SK-N-SH treated with all-trans-retinoic acid at 6 μM for 48 hours (cell line): Measurements from ENCODE around the gene IRS1.
A peak's percentile ranks its signal among the peaks of the same experiment; 100 is the strongest.

Source experiments
- ATAC-seq: fragments of 200-7000 bp; cut with Tn5 transposase; 3 replicates; pipeline ENCODE4 v1.9.1; 2020; ENCODE audit warnings: mild to moderate bottlenecking, moderate library complexity
- ARNTL ChIP-seq: fragments of 450-650 bp; formaldehyde crosslinking; IDR thresholded peaks from 2 replicates; pipeline ENCODE4 v1.5.0; 2020; ENCODE audit warnings: low read depth, mild to moderate bottlenecking, moderate library complexity, borderline replicate concordance
- BACH2 ChIP-seq: fragments of 250-450 bp; sonication (Bioruptor Pico); IDR thresholded peaks from 2 replicates; pipeline ENCODE4 v1.9.0; 2021; ENCODE audit warnings: mild to moderate bottlenecking, borderline replicate concordance
- CREB5 ChIP-seq: fragments of 250-450 bp; sonication (Bioruptor Pico); IDR thresholded peaks from 2 replicates; pipeline ENCODE4 v1.5.1; 2020; ENCODE audit warnings: low read depth, mild to moderate bottlenecking, moderate library complexity
- CSDC2 ChIP-seq: fragments of 250-450 bp; sonication (Bioruptor Pico); IDR thresholded peaks from 2 replicates; pipeline ENCODE4 v1.5.0; 2020; ENCODE audit warnings: mild to moderate bottlenecking, moderate library complexity
- CSRNP3 ChIP-seq: fragments of 250-450 bp; sonication (Bioruptor Pico); IDR thresholded peaks from 2 replicates; pipeline ENCODE4 v1.5.1; 2021; ENCODE audit warnings: mild to moderate bottlenecking, moderate library complexity
- ESRRG ChIP-seq: fragments of 250-450 bp; sonication (Bioruptor Pico); IDR thresholded peaks from 2 replicates; pipeline ENCODE4 v1.6.1; 2021; ENCODE audit warnings: mild to moderate bottlenecking
- GLIS3 ChIP-seq: fragments of 250-450 bp; sonication (Bioruptor Pico); IDR thresholded peaks from 2 replicates; pipeline ENCODE4 v1.5.0; 2020; ENCODE audit warnings: mild to moderate bottlenecking, moderate library complexity
- ISL1 ChIP-seq: fragments of 250-450 bp; sonication (Bioruptor Pico); IDR thresholded peaks from 2 replicates; pipeline ENCODE4 v2.1.2; 2022; ENCODE audit warnings: mild to moderate bottlenecking, moderate library complexity
- OSR1 ChIP-seq: fragments of 250-450 bp; sonication (Bioruptor Pico); IDR thresholded peaks from 2 replicates; pipeline ENCODE4 v1.8.0; 2022; ENCODE audit warnings: moderate library complexity, mild to moderate bottlenecking, inconsistent platforms
- PATZ1 ChIP-seq: fragments of 250-450 bp; sonication (Bioruptor Pico); IDR thresholded peaks from 2 replicates; pipeline ENCODE4 v1.8.0; 2020; ENCODE audit warnings: mild to moderate bottlenecking, moderate library complexity, borderline replicate concordance
- POU6F1 ChIP-seq: fragments of 250-450 bp; sonication (Bioruptor Pico); IDR thresholded peaks from 2 replicates; pipeline ENCODE4 v1.8.0; 2021; ENCODE audit warnings: low read depth, mild to moderate bottlenecking, moderate library complexity, borderline replicate concordance
- PPARA ChIP-seq: fragments of 250-450 bp; sonication (Bioruptor Pico); IDR thresholded peaks from 2 replicates; pipeline ENCODE4 v1.5.0; 2020; ENCODE audit warnings: mild to moderate bottlenecking, borderline replicate concordance
- RARB ChIP-seq: fragments of 250-450 bp; sonication (Bioruptor Pico); IDR thresholded peaks from 2 replicates; pipeline ENCODE4 v1.8.0; 2021; ENCODE audit warnings: mild to moderate bottlenecking, moderate library complexity
- SNAI2 ChIP-seq: fragments of 250-450 bp; sonication (Bioruptor Pico); IDR thresholded peaks from 2 replicates; pipeline ENCODE4 v1.5.0; 2020; ENCODE audit warnings: mild to moderate bottlenecking, moderate library complexity
- TOX ChIP-seq: fragments of 250-450 bp; sonication (Bioruptor Pico); IDR thresholded peaks from 2 replicates; pipeline ENCODE4 v1.8.0; 2021; ENCODE audit warnings: mild to moderate bottlenecking, moderate library complexity, borderline replicate concordance
- TSHZ2 ChIP-seq: fragments of 250-450 bp; sonication (Bioruptor Pico); IDR thresholded peaks from 2 replicates; pipeline ENCODE4 v1.5.0; 2020; ENCODE audit warnings: mild to moderate bottlenecking, moderate library complexity
- ZFP3 ChIP-seq: fragments of 250-450 bp; sonication (Bioruptor Pico); IDR thresholded peaks from 2 replicates; pipeline ENCODE4 v1.5.0; 2020; ENCODE audit warnings: mild to moderate bottlenecking, moderate library complexity
- ZFP30 ChIP-seq: fragments of 450-650 bp; formaldehyde crosslinking; IDR thresholded peaks from 2 replicates; pipeline ENCODE4 v1.5.0; 2022; ENCODE audit warnings: mild to moderate bottlenecking, moderate library complexity
- ZNF565 ChIP-seq: fragments of 450-650 bp; formaldehyde crosslinking; conservative IDR thresholded peaks from 2 replicates; pipeline ENCODE4 v1.5.0; 2020; ENCODE audit warnings: low read depth, mild to moderate bottlenecking, moderate library complexity
- ZNF70 ChIP-seq: fragments of 450-650 bp; formaldehyde crosslinking; IDR thresholded peaks from 2 replicates; pipeline ENCODE4 v1.5.0; 2020; ENCODE audit warnings: mild to moderate bottlenecking, moderate library complexity
- ZNF8 ChIP-seq: fragments of 450-650 bp; formaldehyde crosslinking; IDR thresholded peaks from 2 replicates; pipeline ENCODE4 v1.5.0; 2020; ENCODE audit warnings: mild to moderate bottlenecking, moderate library complexity

The IRS1 gene

GRCh38 chr2:226783885-226784284 is 15.7 kb downstream of the IRS1 start (continued):
- TF ChIP-seq SNAI2 (CRISPR knock-in tag) (no peak), ZNF8 (CRISPR knock-in tag) (no peak), TOX (CRISPR knock-in tag) (no peak), RARB (CRISPR knock-in tag) (no peak)
- TF ChIP-seq, all 23 proteins: peak for 0

GRCh38 chr2:226782092-226782713 is 17.4 kb downstream of the IRS1 start:
- ATAC-seq = peak; percentile 55
- TF ChIP-seq TOX (CRISPR knock-in tag) = no peak
- TF ChIP-seq ZNF70 (CRISPR knock-in tag) = no peak
- TF ChIP-seq ZFP30 (CRISPR knock-in tag) = no peak
- TF ChIP-seq GLIS3 (CRISPR knock-in tag) = no peak
- no peak for TF ChIP-seq TSHZ2 (CRISPR knock-in tag)
- TF ChIP-seq CSRNP3 (CRISPR knock-in tag) = no peak
- TF ChIP-seq RARB (CRISPR knock-in tag) = no peak
- TF ChIP-seq PATZ1 (CRISPR knock-in tag) = no peak
- TF ChIP-seq ESRRG (CRISPR knock-in tag) = no peak
- no peak for TF ChIP-seq ZNF8 (CRISPR knock-in tag)
- TF ChIP-seq ZFP3 (CRISPR knock-in tag) = no peak
- no peak for TF ChIP-seq POU6F1 (CRISPR knock-in tag)
- TF ChIP-seq ZNF565 (CRISPR knock-in tag) = no peak
- no peak for TF ChIP-seq ISL1

- TF ChIP-seq CSDC2 (CRISPR knock-in tag) (no peak), ISL1 (no peak), TOX (CRISPR knock-in tag) (no peak), ZFP3 (CRISPR knock-in tag) (no peak), POU6F1 (CRISPR knock-in tag) (no peak), BACH2 (no peak), PPARA (CRISPR knock-in tag) (no peak)
- ATAC-seq = no peak
Observed at GRCh38 chr2:226780431-226780830, 19.2 kb downstream of the IRS1 start.

GRCh38 chr2:226777611-226778010 is 22.0 kb downstream of the IRS1 start:
- ATAC-seq = no peak
- TF ChIP-seq CSDC2 (CRISPR knock-in tag) (no peak), PPARA (CRISPR knock-in tag) (no peak), OSR1 (no peak), ISL1 (no peak), ZFP3 (CRISPR knock-in tag) (no peak), POU6F1 (CRISPR knock-in tag) (no peak), CREB5 (CRISPR knock-in tag) (no peak), TOX (CRISPR knock-in tag) (no peak), ESRRG (CRISPR knock-in tag) (no peak), ARNTL (no peak), GLIS3 (CRISPR knock-in tag) (no peak)
